Stimulated activated CD4-positive, alpha-beta T cell treated with anti-CD3 and anti-CD28 coated beads, Interleukin-1b, Interleukin-23, amount 100 ng/mL, for 4 hours (primary cell): ENCODE data around the gene SLCO2A1.

ENCODE experiments used
- DNase-seq, 2 donors: peaks; one replicate each; pipeline ENCODE4 v3.0.0-alpha.2; 2020; ENCODE audit warnings: low read depth in 2 of 2

Gene SLCO2A1

GRCh38 chr3:134060561-134061385 is 31.0 kb upstream of the SLCO2A1 start:
- DNase-seq, result no peak

- no peak for DNase-seq
Observed at GRCh38 chr3:134059671-134060560, 30.2 kb upstream of the SLCO2A1 start.

GRCh38 chr3:134059035-134059601 is 29.4 kb upstream of the SLCO2A1 start:
- DNase-seq, result no peak

GRCh38 chr3:134057654-134058110 is 28.0 kb upstream of the SLCO2A1 start:
- DNase-seq, result no peak

GRCh38 chr3:134057006-134057653 is 27.4 kb upstream of the SLCO2A1 start:
- DNase-seq, result no peak

GRCh38 chr3:134056464-134056891 is 26.8 kb upstream of the SLCO2A1 start:
- DNase-seq, result no peak

GRCh38 chr3:134055661-134056060 is 25.9 kb upstream of the SLCO2A1 start:
- no peak for DNase-seq

- no peak for DNase-seq
Observed at GRCh38 chr3:134054881-134055280, 25.2 kb upstream of the SLCO2A1 start.

GRCh38 chr3:134054231-134054630 is 24.5 kb upstream of the SLCO2A1 start:
- DNase-seq, result no peak

- DNase-seq, result no peak
Observed at GRCh38 chr3:134052370-134052769, 22.6 kb upstream of the SLCO2A1 start.

- DNase-seq, result no peak
Observed at GRCh38 chr3:134049676-134050075, 20.0 kb upstream of the SLCO2A1 start.

- DNase-seq, result no peak
Observed at GRCh38 chr3:134048278-134048996, 18.7 kb upstream of the SLCO2A1 start.

- no peak for DNase-seq
Observed at GRCh38 chr3:134044459-134044858, 14.7 kb upstream of the SLCO2A1 start.

- no peak for DNase-seq
Observed at GRCh38 chr3:134040066-134040465, 10.3 kb upstream of the SLCO2A1 start.

- no peak for DNase-seq
Observed at GRCh38 chr3:134039161-134039862, 9.6 kb upstream of the SLCO2A1 start.

GRCh38 chr3:134038716-134039115 is 9.0 kb upstream of the SLCO2A1 start:
- DNase-seq, result no peak

- DNase-seq, result no peak
Observed at GRCh38 chr3:134038071-134038491, 8.4 kb upstream of the SLCO2A1 start.

- DNase-seq, result no peak
Observed at GRCh38 chr3:134037168-134037567, 7.4 kb upstream of the SLCO2A1 start.

GRCh38 chr3:134036291-134036690 is 6.6 kb upstream of the SLCO2A1 start:
- no peak for DNase-seq

GRCh38 chr3:134035836-134036235 is 6.1 kb upstream of the SLCO2A1 start:
- no peak for DNase-seq
